ENCODE measurements around the gene SPHK2.

DNA sequence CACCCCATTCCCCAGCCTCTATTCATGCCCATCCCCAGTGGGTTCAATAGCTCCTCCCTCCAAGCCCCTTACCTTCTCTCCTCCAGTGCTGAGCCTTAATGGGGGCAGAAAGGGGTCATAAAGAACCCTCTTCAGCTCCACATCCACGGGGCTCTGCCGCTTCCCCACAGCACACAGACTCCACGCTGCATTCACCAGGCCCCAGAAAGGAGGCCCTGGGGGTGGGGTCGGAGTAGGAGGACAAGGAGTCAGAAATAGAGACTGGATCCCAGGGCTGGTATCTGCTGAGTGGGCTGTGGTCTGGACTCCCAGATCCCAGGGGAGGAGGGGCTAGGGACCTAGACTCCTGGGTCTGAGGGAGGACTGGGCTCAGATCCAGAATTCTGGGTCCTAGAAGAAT is 25.0 kb downstream of the SPHK2 start:
- no peak for TF ChIP-seq EP300 (IDR thresholded peaks at IDR 0.05; ENCODE audit: low read depth)
- TF ChIP-seq, protein P1, sequence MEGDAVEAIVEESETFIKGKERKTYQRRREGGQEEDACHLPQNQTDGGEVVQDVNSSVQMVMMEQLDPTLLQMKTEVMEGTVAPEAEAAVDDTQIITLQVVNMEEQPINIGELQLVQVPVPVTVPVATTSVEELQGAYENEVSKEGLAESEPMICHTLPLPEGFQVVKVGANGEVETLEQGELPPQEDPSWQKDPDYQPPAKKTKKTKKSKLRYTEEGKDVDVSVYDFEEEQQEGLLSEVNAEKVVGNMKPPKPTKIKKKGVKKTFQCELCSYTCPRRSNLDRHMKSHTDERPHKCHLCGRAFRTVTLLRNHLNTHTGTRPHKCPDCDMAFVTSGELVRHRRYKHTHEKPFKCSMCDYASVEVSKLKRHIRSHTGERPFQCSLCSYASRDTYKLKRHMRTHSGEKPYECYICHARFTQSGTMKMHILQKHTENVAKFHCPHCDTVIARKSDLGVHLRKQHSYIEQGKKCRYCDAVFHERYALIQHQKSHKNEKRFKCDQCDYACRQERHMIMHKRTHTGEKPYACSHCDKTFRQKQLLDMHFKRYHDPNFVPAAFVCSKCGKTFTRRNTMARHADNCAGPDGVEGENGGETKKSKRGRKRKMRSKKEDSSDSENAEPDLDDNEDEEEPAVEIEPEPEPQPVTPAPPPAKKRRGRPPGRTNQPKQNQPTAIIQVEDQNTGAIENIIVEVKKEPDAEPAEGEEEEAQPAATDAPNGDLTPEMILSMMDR (IDR thresholded peaks at IDR 0.05), result no peak
- TF ChIP-seq POLR2A (IDR thresholded peaks at IDR 0.05), result no peak

Measured in transverse colon (tissue), 3 donors.